Vagina (tissue), 2 donors: ENCODE data around the gene NCCRP1.

Experiments
- CTCF ChIP-seq, 3 experiments: fragments of 450-650 bp in 2 of 3; fragments of 200-600 bp in 1 of 3; sonication (generic) in 1 of 3; IDR thresholded peaks; one replicate each; pipeline ENCODE4 v1.5.1; 2017 to 2019; ENCODE audit warnings: antibody characterized with exemption in 3 of 3, mild to moderate bottlenecking in 2 of 3, moderate library complexity in 2 of 3
- POLR2A ChIP-seq, 2 donors: fragments of 450-650 bp; IDR thresholded peaks; one replicate each; pipeline ENCODE4 v1.6.1; 2017; ENCODE audit warnings: antibody characterized with exemption in 2 of 2, mild to moderate bottlenecking in 2 of 2, moderate library complexity in 2 of 2
- POLR2AphosphoS5 ChIP-seq, 2 donors: sonication (generic); formaldehyde crosslinking; IDR thresholded peaks; one replicate each; pipeline ENCODE4 v1.9.0; 2017; ENCODE audit warnings: antibody characterized with exemption in 2 of 2, mild to moderate bottlenecking in 2 of 2, low read depth in 1 of 2; ENCODE audit not compliant: insufficient read depth in 1 of 2

DNA sequence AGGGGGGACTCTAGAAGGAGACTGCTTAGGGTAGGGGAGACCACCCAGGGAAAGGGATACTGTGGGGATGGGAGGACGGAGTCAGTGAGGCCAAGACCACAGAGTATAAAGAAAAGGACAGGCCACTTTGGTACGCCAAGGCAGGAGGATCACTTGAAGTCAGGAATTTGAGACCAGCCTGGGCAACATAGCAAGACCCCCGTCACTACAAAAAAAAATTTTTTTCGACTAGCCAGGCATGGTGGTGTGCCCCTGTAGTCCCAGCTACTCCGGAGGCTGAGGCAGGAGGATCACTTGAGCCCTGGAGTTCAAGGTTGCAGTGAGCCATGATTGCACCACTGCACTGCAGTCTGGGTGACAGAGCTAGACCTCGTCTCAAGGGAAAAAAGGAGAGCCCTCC lies 41.4 kb downstream of the NCCRP1 start:
- TF ChIP-seq CTCF (IDR thresholded peaks at IDR 0.05) (no peak), POLR2AphosphoS5 (IDR thresholded peaks at IDR 0.05; ENCODE audit: insufficient read depth in 1 of 2, low read depth in 1 of 2) (no peak), POLR2A (IDR thresholded peaks at IDR 0.05) (no peak)
